Right renal pelvis (tissue), 4 donors: ENCODE measurements around the gene USP44. TPM values are rescaled to one million over a fixed set of nuclear protein-coding genes. Genes with fewer than 3 reads are reported as not detected.
A peak's percentile ranks its signal among the peaks of the same experiment; 100 is the strongest.
"Not testable (repeated sequence)": the region's sequence is repeated elsewhere in the genome, so short reads cannot be mapped to it uniquely, and the experiment has no call there.

ENCODE experiments used
- DNase-seq, 4 donors: peaks; one replicate each; pipeline ENCODE4 v3.0.0-alpha.2; 2013; ENCODE audit warnings: low read depth in 4 of 4, low spot score in 3 of 4, missing footprints in 1 of 4
- polyA plus RNA-seq, 4 donors: library from polyadenylated mRNA; unstranded; fragments of 120-200 nt; gene quantifications; one replicate each; pipeline ENCODE4 v1.2.1, GENCODE V29; 2013; ENCODE audit not compliant: insufficient read length in 4 of 4

The USP44 gene
- 1 to 10 TPM; 1.7 to 3.0 (median 2.4) TPM for polyA plus RNA-seq

DNA sequence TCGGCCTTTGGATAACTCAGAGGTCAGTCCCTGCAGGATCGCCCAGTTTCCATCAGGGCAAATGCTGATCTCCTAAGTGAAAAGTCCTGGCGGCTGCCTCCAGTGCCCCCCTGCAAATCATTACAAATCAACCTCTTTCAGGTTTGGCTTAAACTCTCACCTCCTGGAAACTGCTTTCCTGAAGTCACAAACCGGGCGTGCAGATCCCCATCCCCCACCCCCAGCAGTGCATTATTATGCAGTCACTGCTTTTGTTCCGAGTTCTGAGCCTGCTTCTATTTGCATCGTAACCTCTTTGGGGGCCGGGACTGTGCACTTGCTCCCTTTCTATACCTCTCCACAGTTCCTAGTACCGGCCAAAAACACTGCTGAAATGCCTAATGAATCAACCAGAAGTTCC is at the start of gene USP44:
Gene USP44 (minus strand): TSS at position 172 of the 400 bp plus-strand sequence. CDS start 17,220 bp downstream, outside the sequence.
- DNase-seq: no peak

DNA sequence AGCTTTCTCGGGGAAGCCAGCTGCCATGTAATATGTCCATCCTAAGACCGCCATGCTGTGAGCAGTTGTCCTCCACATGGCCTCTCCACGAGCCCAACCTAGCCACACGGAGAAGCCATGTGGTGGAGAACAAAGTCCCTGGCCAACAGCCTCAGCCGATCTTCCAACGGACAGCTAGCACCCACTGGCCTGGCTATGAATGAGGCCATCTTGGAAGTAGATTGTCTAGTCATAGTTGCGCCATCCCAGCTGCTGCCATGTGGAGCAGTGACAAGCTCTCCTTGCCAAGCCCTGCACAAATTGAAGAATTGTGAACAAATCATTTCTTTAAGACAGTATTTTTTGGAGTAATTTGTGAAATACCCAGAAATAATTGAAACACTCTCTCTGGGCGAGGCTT is 49.3 kb upstream of the USP44 start:
- DNase-seq: no peak

DNA sequence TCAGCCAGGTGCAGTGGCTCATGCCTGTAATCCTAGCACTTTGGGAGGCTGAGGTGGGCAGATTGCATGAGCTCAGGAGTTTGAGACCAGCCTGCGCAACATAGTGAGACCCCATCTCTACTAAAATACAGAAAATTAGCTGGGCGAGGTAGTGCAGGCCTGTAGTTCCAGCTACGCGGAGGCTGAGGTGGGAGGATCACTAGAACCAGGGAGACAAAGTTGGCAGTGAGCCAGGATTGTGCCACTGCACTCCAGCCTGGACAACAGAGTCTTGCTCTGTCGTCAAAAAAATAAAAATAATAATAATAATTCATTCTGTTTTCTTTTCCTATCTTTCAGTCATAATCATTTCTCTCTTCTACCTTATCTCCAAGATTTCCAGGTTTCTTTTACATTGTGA is 48.6 kb upstream of the USP44 start:
- DNase-seq: no peak

DNA sequence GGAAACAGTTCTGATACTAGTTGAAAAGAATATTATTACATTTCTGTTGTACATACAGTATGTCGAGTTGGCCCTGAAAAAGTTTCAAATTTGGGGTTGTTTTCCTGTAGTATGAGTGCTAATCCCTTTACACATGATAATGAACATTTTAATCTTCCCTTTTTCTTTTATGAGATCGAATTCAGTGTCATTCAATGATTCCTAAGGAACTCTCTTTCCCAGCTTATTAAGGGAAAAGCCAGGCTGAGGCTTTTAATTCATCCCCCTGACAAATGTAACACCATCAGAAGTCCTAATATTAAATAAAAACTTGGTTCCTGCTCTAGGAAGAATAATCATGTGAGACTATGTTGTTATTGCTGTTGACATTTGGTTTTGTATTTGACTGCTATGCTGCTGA is 42.9 kb upstream of the USP44 start:
- DNase-seq: no peak

DNA sequence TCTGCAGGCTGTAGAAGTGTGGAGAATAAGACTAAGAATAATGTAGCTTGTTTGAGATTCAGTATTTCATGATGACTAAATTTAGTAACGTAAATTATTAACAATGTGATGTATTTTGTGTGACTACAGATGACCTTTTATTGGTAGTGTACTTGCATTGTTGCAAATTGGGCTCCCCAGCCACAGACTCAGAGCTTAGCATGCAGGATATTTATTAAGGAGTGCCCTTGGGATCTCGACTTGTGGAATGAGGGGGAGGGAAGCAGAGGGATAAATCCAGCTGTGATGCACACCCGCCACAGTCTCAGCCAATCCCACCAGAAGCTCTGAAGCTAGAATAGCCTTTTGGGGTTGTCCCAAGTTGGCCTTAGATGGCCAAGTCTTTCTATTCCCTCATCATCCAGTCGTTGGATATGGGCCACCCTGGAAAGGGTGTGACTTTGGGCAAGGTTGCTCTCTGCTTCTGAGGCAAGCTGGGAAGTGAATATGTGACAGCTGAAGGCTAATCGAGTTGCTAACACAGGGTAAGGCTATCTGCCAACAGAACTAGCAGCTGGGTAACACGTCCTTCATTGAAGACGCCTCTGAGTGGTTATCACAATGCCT is 42.1 kb upstream of the USP44 start:
- no peak for DNase-seq

DNA sequence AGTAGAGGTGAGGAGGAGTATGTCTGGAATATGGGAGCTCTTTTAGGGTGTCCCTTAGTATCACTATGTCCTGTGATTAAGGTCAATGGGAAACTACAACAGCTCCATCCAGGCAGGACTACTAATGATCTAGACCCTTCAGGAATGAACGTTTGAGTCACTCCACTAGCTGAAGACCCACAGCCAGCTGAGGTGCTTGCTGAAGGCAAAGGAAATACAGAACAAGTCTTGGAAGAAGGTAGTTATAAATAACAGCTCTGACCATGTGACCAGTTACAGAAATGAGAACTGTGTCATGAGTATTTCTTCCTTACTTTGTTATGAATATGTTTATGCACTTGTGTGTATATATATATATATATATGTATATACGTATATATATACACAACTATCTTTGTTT is 40.5 kb upstream of the USP44 start:
- DNase-seq: no peak

DNA sequence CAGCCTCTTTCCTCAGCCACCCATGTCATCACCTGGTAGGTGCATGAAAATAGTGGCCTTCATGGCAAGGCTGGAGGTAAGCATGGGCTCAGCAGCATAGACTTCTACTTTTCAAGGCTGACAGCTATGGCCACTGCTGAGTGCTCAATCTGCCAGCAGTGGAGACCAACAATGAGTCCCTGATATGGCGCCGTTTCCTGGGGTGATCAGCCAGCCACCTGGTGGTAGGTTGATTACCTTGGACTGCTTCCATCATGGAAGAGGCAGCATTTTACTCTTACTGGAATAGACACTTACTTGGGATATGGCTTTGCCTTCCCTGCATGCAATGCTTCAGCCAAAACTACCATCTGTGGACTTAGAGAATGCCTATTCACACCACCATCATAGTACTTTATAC is 39.5 kb upstream of the USP44 start:
- DNase-seq: no peak

DNA sequence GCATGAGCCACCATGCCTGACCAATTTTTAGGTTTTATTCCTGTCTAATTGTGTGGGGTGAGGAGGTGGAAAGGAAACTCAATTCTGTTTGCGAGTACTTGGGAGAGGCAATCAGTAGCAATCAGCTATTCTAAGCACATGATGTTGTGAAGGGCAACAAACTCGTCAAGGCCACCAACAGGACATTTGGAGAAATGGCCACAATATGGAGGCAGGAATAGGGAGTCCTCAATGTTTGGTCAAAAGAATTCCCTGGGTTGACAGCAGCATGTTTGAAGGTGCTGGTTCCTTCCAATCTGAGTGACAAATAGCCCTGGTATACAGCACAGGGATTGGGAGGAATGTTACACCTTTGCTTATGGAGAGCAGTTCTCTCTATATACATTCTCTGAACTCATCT is 32.7 kb upstream of the USP44 start:
- no peak for DNase-seq

DNA sequence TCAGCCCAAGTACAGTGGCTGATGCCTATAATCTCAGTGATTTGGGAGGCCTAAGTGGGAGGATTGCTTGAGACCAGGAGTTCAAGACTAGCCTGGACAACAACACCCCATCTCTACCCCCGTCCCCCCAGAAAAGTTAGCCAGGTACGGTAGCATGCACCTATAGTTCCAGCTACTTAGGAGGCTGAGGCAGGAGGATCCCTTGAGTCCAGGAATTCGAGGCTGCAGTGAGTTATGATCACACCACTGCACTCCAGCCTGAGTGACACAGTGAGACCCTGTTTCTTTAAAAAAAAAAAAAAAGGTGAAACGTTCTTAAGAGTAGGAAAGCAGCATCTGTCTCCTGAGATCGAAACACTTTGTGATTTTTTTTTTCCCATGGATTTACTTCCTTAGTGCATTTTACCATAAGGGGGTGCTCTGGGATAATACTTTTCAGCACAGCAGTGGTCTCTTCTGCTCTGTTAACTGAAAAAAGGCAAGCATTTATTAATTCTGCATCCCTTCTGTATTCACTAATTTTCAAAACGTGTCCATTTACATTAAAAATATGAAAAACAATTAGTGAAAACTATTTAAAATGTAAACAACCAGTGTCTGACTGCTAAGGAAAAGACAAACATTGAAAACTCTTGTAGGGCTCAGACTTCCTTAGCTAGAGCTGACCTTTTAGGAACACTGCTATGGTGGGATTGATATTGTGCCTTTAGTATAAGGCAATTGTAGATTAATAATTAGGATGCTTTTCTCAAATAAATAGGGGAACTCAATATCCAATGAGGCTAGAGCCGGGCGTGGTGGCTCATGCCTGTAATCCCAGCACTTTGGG is 31.2 kb upstream of the USP44 start:
- peak in 3 of 4 donors; percentile 19 to 33 (median 29) for DNase-seq

DNA sequence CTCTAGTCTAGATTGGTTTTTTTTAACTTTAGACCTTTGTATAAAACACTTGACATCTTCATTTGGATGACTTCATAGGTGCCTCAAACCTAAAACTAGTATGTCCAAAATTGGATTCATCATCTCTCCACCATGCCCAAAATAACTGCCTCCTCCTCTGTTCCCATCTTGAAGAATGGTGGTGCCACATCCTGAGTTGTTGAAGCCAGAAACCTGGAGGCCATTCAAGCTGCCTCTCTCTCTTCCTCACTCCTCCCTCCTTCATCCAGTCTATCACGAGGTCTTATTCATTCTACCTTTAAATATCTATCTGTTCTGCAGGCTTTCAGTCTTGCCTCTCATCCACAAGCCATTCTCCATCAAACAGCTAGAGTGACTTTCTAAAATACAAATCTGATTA is 26.5 kb upstream of the USP44 start:
- no peak for DNase-seq

DNA sequence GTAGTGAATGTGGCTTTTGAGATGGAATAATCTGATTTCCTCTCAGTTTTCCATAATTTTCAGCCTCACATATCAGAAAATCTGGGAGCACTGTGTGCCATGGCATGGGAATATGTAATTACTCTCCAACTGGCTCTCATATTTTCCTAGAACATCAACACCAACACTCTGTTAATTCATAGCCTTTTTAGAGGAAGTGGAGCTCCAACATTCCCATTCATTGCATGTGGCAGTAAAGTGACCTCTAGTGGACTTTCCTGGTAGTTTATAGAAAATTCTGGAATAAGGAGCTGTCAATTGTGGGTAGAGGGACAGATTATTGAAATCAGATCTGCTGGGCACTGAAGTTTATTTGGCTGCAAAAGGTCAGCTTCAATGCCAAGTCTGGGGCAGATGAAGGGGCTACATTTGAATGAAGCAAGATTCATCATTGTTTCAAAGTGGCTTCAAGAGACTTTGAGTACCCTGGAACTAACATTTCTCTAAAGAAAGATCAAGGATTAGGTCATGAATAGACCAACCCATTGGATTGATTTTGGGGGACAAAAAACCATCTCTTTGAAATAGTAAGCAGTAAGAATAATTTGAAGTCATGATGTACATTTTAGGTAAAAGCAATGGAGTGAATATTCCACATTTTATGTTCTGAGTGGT is 23.6 kb upstream of the USP44 start:
- DNase-seq: peak in 3 of 4 donors; percentile 18 to 22 (median 20)

DNA sequence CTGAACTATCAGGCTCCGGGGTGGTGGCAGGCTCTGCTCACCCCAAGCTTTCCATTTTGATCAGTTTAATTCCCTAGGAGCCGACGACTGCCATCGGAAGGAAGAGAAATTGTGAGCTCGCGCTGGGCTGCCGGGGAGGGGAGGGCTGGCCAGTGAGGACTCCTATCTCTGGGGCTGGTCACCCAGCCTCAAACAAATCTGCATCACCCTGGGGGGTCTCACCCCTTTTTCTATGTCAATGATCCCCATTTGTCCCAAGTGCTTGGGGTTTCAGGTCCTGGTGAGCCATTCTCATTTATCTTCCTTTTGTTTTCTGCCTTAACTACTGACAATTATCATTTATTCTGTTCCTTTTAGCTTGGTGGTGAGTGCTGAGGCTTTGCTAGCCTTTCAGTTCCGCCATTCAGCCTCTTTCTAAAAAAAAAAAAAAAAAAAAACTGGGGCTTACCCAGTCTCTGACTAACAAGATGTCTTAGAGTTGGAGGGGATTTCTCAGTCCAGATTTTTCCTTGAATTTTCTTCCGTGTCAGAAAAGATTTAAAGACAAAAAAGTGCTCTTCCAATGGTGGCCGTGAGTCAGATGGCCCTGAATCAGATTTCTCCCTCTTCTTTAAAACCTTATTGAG is 22.8 kb upstream of the USP44 start:
- no peak for DNase-seq

DNA sequence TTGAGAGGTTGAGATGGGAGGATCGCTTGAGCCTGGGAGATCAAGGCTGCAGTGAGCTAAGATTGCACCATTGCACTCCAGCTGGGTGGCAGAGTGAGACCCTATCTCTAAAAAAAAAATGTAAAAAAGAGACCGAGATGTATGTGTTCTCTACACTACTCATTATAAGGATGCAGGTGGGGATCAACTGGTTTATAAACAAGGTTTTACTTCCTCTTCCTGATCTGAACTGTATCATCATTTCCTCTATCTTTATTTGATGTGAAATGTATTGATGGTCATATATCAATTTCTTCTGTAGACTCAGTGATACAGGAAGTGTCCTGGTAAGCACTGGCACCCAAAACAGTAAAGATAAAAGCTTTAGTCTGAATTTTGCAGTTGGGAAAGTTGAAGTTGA is 20.1 kb upstream of the USP44 start:
- no peak for DNase-seq

DNA sequence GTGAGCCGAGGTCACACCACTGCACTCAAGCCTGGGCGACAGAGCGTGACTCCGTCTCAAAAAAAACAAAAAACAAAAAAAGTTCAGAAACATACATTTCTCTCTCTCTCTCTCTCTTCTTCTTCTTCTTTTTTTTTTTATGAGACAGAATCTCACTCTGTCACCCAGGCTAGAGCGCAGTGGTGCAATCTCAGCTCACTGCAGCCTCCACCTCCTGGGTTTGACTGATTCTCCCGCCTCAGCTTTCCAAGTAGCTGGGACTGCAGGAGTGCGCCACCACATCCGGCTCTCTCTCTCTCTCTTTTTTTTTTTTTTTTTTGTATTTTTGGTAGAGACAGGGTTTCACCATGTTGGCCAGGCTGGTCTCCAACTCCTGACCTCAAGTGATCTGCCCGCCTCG is 16.8 kb upstream of the USP44 start:
- not testable (repeated sequence) for DNase-seq

DNA sequence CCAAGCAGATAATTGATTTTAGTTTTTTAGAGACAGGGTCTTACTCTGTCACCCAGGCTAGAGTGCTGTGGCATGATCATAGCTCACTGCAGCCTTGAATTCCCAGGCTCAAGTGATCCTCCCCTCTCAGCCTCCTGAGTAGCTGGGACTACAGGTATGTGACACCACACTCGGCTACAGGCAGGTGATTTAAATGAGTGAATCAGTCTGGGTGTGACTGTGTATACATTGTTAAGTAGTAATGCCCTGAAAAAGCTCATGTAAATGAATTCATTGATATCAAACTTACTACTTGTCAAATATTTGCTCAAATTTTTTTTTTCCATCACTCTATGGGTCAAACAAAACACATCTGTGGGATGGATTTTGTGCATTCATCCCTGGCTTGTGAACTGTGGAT is 6.3 kb upstream of the USP44 start:
- DNase-seq: no peak

DNA sequence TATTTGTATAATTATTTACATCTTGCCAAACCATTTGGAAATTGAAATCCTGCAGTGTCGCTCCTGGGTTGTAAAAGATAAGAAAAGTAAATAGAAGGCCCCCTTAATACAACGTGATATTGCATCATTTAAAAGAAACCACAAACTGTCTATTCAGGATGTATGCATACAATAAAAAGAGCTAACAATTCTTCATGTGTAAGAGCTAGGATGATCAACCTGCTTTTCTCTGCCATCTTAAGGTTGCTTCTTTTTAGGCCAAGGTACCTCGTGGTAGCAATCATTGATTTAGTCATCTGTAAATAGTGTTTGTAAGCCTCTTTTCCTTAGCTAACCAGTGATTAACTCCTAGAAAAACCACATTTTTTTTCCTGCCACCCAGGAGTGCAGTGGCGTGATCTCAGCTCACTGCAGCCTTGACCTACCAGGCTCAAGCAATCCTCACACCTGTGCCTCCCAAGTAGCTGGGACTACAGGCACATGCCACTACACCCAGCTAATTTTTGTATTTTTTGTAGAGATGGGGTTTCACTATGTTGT is 3.3 kb upstream of the USP44 start:
- no peak for DNase-seq

DNA sequence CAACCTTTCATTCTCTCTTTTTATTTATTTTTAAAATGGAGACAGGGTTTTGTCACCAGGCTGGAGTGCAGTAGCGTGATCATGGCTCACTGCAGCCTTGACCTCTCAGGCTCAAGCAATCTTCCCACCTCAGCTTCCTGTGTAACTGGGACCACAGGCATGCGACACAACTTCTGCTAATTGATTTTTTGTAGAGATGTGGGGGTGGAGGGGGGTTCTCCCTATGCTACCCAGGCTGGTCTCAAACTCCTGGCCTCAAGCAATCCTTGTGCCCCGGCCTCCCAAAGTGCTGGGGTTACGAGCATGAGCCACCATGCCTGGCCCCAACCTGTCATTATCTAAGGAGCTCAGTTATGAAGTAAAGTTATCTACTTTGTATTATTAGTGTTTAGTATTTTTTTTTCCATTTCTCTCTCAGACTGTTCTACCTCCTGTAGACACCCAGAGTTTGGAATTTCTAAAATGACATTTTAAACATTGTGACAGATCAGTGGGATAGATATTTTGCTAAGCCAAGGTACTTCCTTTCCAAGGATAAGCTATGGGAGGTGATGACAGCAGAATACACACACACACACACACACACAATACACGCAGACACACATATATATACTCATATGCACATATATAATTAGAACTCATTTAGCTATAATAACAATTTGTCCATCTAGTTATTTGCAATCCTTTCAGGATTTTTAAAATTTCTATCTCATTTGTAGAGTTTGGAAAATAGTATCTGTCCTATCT is 2.1 kb upstream of the USP44 start:
- no peak for DNase-seq

DNA sequence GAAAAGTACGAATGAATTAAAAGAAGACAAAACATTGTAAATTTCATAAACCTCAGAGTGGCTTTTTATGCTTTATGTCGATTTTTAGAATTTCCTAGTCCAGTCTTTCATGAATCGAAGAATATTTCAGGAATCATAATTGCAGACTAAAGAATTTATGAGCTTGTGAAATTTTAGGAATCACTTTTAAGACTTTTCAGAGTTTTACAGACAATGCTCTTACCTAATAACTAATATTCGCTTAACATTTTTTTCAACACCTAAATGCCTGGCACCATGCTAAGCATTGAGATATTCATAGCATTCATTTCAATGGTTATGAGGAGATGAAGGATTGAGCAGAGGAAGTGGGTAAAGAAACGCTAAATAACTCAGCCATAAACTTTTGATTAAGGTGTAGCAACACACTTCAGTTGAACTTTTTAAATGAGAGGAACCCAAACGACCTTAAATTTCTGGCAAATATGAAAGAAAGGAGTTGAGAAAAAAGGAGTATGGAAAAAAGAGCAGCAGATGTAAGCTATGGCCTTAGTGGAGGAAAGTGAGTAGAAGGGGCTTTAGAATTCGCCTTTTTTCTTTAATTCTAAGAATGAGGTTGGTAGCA is 739 bp upstream of the USP44 start:
- DNase-seq: no peak

DNA sequence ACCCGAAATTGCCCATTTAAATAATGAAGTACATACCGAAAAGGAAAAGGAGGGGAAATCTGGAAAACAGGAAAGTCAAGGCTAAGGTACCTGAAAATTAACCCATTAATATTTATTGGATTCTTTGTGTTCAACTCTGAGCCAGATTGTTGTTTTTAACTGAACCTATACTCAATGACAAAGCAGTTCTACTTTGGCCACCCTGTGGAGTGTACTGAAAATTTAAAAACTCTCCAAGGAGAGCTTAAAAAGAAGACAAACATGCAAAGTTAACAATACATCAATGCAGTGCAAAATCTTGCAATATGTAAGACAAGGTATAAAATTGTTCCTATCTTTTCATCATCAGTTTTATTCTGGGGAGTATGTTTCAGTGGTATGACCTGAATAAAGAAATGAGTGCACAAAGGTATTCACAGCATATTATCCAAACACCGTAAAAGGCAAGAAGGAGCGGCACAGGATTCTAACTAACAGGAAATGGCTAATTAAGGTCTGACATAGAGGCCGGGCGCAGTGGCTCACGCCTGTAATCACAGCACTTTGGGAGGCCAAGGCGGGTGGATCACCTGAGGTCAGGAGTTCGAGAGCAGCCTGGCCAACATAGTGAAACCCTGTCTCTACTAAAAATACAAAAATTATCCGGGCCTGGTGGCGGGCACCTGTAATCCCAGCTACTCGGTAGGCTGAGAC is 1.7 kb downstream of the USP44 start:
- no peak for DNase-seq
